NCI-H1417 treated with DMSO at 0.1 percent for 48 hours (cell line): Measurements from ENCODE around the gene ACTR8.
"Not testable (repeated sequence)": the region's sequence is repeated elsewhere in the genome, so short reads cannot be mapped to it uniquely, and the experiment has no call there.

Experiments
- DNase-seq: peaks from one replicate; lab custom pipeline; 2025; lab: John Stamatoyannopoulos, UW

ACTR8 gene

GRCh38 chr3:53881691-53882593 is at the start of gene ACTR8:
TSS of gene ACTR8 (minus strand) at chr3:53882152. CDS start at chr3:53882101, 51 bp downstream.
- DNase-seq, result peak; percentile 64

- not testable (repeated sequence) for DNase-seq
Observed at GRCh38 chr3:53927208-53927872, 45.4 kb upstream of the ACTR8 start.

- no peak for DNase-seq
Observed at GRCh38 chr3:53921296-53921695, 39.3 kb upstream of the ACTR8 start.

GRCh38 chr3:53919741-53920140 is 37.8 kb upstream of the ACTR8 start:
- DNase-seq, result no peak

GRCh38 chr3:53913401-53913800 is 31.4 kb upstream of the ACTR8 start:
- no peak for DNase-seq

- no peak for DNase-seq
Observed at GRCh38 chr3:53902711-53903110, 20.8 kb upstream of the ACTR8 start.

- DNase-seq, result no peak
Observed at GRCh38 chr3:53902067-53902466, 20.1 kb upstream of the ACTR8 start.

GRCh38 chr3:53900666-53901331 is 18.8 kb upstream of the ACTR8 start:
- no peak for DNase-seq

- no peak for DNase-seq
Observed at GRCh38 chr3:53899750-53900149, 17.8 kb upstream of the ACTR8 start.

GRCh38 chr3:53892286-53892637 is 10.3 kb upstream of the ACTR8 start:
- DNase-seq, result no peak

GRCh38 chr3:53891497-53892285 is 9.7 kb upstream of the ACTR8 start, which contains the start of gene SELENOK:
TSS of gene SELENOK (minus strand) at chr3:53891859.
- DNase-seq, result peak; percentile 69

- no peak for DNase-seq
Observed at GRCh38 chr3:53890726-53891475, 8.9 kb upstream of the ACTR8 start.

- no peak for DNase-seq
Observed at GRCh38 chr3:53888232-53888631, 6.3 kb upstream of the ACTR8 start.

- no peak for DNase-seq
Observed at GRCh38 chr3:53887446-53887845, 5.5 kb upstream of the ACTR8 start.

GRCh38 chr3:53885239-53885638 is 3.3 kb upstream of the ACTR8 start:
- no peak for DNase-seq

GRCh38 chr3:53884623-53885022 is 2.7 kb upstream of the ACTR8 start:
- no peak for DNase-seq

GRCh38 chr3:53883008-53883407 is 1.1 kb upstream of the ACTR8 start:
- DNase-seq, result no peak

GRCh38 chr3:53880396-53881345 is 1.3 kb downstream of the ACTR8 start:
- DNase-seq, result no peak

GRCh38 chr3:53865732-53866499 is 16.0 kb downstream of the ACTR8 start:
- DNase-seq, result no peak
